CD4-positive, alpha-beta T cell treated with Interleukin-6 at 100 ng/mL for 8 hours (primary cell): ENCODE results near the gene TNFRSF4.

ENCODE experiments used
- DNase-seq: peaks from one replicate; pipeline ENCODE4 v3.0.0-alpha.2; 2020; ENCODE audit warnings: mixed read lengths, low spot score

TNFRSF4 gene

DNA sequence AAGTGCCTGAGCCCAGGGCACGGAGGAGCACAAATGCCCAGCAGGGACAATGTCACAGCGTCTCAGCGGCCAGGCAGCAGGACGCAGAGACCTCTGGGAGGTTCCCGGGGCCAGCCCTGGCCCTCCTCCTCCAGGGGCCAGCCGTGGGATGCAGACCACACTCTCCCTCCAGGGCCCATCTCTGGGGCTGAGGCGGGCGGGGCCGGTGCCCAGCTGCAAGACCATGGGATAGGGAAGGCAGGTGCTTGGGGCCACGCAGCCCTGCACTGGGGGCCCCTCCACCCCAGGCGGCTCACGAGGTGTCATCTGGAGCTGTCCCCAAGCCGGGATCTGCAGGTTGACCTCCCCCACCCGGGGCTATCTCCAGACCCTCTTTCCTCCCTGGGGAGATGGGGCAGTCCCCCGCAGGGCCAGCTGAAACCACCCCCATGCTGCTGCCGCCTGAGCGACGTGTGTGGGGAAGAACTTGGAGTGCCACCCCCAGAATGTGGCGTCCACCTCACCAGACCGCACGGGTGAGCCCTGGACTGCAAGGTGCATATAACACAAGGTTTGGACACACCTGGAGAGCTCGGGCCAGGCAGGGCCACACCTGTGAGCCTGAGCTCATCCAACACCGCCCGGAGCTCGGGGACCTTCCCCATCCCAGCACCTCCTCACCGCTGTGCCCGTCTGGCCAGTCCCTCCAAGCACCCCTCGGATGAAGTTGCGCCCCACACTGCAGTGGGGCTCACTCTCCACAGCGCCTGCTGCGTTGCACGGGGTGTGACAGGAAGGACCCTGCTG, 44.3 kb downstream of the TNFRSF4 start:
- DNase-seq: no peak

DNA sequence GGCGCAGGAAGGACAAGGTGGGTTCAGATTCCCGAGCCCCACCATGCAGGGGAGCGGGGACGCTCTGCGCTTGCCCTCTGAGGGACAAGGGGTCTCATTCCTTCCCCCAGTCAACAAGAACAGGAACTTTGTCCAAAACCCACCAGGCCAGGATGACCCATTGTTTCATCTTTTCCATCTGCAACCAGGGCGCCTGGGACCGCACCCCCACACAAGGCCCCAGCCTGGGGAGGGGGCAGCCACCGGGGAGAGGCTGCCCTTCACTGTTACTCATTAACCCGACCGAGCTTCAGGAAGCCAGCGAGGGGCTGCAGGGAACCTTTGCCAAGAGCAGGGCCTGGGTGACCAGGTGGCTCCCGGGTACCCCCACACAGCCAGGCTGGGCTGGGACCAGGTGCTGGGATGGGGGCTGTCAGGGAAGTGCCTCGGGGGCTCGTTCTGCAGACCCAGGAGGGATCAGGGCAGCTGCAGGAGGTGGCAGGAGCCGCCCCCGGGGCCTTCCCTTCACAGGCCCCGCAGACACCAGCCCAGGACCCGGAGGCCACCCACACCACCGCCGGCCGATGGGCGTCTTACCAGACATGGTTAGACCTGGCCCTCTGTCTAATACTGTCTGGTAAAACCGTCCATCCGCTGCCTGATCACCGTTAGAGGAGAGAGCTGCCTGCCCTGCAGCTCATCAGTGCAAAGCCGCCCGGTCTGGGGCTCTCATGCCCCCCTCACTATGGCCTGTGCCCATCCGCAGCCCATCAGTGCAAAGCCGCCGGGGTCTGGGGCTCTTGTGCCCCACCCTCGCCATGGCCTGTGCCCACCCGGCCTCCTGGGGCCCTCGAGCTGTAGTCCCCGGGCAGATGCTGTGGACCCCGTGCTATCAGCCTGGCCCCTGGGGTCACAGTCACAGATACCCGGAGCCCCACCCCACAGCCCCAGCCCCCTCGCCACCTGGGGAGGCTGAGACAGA, 45.2 kb downstream of the TNFRSF4 start:
- DNase-seq: no peak

DNA sequence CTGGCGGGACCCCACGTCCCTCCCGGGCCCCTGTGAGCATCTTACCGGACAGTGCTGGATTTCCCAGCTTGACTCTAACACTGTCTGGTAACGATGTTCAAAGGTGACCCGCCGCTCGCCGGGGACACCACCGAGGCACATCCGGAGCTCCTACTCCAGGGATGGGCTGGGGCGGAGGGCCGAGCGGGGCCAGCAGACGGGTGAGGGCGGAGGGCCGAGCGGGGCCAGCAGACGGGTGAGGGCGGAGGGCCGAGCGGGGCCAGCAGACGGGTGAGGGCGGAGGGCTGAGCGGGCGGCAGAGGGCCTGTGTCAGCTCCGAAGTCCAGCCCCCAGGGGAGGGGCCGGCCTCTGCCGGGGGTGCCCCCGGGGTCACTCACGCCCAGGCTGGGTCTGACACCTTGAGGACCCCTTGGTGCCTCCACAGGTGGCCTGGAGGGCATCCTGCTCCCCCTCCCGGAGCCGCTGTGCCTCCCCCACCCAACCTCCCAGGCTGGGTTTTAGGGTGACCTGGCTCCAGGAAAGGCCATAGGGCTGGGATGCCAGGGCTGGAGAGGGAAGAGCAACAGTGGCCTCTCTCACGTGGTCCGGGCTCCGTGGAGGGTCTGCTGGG, 46.0 kb downstream of the TNFRSF4 start:
- no peak for DNase-seq

DNA sequence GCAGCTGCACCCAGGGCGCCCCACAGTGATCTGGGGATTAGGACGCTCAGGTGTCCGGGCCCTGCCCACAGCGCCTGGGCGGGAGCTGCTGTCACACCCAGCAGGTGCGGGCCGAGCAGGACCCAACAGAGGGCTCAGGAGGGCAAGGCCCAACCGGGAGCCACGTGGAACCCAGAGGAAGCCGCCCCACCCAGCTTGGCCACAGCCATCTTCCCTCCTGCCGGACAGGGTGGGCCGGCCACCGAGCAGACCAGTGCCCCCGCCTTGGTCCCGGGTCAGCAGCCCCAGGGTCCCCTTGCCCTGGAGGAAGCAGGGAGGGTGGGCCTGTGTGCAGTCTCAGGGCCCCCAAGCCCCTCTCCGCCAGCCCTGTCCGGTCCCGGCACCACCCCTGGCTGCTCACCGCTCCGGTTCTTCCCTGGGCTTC, 46.5 kb downstream of the TNFRSF4 start:
- no peak for DNase-seq

DNA sequence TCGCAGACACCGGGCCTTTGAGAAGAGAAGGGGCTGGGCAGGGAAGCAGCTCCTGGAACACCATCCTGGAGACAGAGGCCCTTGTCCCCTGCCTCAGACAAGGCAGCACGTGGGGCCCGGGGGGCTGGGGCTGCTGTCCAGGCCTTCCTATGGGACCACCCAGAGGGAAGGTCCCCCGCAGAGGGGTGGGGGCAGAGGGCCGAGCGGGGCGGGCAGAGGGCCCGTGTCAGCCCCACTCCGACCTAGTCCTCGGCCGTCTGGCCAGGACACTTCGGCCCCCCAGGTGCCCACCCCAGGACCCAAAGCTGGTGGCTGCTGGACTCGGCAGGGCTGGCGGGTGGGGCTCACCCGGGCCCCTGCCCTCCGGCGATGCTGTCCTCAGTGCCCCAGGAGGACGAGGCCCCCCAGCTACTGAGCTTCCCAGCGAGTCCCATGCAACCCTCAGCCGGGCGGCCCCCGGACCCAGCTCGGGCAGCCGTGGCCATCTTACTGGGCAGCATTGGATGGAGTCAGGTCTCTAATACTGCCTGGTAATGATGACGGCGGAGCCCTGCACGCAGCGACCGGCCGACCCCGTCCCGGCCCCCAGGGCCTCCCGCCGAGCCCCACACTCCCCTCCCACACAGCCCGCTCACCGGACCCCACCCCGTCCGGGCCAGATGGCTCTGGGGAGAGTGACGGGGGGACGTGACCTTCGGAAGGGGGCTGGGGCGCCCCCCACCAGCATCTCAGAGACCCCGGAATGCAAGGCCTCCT, 47.1 kb downstream of the TNFRSF4 start:
- DNase-seq: no peak

DNA sequence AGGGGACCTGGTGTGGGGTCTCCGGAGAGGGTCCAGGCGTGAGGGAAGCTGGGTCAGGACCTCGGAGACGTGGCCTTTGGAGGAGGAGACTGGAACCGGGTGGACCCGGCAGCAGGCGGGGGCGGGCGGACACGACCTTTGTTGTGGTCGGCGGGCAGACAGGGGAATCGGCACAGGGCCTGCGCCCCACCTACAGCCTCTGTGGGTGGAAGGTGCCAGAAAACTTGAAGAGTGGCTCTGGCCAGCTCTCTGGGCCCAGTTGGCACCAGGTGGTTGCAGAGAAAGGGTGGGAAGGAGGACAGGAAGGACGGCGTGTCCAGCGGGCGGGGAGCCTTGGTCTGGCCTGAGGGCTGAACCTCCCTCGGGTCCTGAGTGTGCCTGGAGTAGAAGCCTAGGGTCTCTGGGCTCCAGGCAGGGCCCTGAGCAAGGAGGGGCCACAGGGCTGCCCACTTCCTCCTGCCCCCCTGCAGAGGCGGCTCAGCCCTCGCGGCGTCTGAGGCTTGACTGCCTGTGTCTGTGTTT, 48.0 kb downstream of the TNFRSF4 start:
- no peak for DNase-seq

DNA sequence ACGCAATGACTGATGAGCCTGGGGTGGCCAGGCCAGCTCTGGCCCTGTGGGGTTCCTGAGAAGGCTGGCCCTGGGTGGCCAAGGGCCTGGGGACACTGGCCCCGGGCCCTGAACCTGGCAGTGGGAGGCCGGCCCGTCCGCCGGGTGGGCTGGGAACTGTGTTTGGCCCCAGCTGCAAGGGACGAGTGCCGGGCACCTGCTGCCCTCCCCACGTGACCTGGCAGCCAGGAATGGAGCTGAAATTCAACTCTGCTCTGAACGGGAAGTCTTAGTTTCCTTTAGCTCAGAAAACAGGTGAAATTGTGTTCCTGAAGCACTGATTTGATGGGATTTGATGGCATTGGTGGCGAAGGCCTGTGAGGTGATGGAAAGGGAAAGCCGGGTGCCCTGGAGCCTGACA, 48.5 kb downstream of the TNFRSF4 start:
- DNase-seq: no peak

DNA sequence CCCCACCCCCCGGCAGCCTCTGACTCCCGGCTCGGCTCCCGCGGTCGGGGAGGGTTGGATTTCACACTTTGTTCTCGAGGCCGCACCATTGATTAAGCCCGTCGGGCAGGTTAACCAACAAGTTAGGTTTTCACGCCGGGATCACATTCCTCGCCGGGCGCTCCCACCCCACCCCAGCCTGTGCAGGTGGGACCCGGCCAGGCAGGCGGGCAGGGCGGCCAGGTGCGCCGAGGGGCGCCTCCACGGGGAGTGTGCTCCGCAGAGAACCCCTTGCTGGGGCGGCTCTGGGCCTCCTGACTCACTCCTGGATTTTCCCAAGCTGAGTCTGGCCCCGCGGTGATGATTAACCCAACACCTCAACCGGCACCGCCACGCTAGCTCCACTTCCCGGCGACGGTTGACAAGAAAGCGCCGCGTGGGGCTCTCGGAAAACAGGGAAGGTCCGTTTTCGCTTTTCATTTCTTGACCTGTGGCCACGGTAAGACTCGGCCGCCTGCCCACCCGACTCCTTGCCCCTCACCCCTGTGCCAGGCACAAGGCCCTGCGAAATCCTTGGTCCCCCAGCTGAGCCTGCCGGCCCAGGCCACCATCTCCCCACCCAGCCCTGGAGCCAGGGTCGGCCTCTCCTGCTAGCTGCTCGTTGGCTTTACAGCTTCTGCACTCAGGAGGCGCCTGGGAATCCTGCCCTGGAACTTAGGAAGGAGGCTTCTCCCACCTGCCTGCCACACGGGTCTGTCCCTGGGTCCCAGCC, 49.1 kb downstream of the TNFRSF4 start:
- no peak for DNase-seq

DNA sequence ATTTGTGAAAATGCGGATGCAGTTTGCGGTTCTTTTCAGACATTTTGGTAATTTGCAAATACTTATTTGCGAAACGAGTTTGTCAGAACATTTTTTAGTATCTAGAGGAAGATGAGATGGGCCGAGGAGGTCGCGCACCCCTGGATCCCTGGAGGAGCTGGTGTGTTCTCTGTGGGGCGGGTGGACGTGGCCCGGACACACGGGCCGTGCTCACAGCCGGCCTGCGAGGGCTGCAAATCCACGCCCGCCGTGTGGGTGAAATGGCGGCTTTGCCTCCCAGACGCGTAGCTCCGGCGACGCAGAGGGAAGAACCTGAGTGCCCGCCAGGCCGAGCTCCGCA, 49.6 kb downstream of the TNFRSF4 start:
- no peak for DNase-seq

DNA sequence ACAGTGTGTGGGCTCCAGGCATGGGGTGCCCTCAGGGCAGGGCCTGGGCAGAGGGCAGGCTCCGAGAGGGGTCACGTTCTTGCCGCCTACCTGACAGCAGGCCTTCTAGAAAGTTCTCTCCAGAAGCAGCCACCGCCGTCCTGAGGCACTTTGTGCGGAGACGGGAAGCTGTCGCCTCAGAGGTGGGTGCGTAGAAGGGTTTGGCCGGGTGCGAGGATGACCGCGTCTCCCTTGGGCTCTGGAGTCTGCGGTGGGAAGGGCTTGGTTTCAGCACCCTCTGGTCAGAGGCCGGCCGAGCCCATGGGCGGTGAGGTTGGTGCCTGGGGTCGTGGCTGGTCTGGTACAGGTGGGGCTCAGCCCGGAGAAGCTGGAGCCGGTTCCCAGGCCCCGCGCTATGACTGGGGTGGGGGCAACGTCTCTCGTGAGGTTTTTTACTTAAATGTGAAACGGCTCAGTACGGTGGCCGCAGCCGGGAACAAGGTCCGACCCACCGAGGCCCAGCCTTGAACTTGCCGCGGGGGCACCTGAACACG, 50.3 kb downstream of the TNFRSF4 start:
- no peak for DNase-seq

DNA sequence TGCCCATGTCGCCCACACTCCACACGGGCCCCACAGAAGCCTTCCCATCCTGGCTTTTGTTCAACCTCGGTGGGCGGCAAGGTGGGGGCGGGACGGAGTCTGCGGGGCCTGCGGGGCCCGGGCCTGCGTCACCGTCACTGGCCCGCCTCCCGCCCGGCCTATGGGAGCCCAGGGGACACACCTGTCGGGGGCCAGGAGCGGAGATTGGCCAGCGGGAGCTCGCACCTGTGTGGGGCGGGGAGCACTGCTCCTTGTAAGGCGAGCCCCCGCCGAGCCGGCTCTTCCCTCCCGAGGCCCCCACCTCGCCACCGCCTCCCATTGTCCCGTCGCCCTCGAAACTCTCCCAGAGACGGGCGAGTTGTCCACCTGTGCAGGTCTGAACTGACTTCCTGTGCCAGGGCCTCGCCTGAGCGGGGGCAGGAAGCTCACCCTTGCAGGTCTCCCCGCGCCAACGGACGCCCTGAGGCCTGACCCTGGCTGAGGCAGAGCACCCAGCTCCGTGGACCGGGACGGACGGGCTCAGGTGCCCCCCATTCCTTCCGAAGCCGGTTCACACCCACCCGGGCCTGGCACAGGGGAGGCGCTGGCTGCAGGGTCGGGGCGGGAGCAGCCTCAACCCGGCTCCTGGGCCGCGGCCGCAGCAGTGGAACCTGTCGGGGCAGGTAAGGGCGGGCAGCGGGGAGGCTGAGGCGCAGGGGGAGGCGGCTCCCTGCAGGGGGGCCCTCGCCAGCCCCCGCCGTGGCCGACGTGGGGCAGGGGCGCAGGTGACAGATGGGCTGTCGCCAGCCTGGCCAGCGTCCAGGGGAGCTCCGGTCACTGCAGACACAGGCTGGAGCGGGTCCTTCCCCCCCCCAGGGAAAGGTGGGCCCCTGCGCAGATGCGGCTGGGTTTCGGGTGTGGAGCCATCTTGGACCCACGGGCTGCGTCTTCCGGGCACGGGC, 51.1 kb downstream of the TNFRSF4 start:
- no peak for DNase-seq

DNA sequence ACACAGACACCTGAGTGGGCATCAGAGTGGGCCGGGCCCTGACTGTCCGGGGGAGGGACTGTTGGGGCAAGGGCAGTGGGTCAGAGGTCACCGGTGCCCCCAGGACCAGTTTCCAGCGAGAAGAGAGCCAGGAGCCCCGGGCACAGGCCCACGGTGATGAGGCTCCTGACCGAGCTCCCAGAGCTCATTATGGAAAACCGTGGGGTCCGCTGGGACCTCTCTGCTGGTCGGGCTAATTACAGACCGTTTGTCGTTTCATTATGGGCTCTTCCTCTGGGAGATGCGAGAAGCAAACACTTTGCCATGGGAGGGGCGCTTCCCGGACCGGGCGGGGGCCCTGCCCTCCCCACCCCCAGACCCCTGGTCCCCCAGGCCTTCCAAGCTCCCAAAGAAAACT, 52.3 kb downstream of the TNFRSF4 start:
- DNase-seq: no peak
